ENCODE measurements around the gene FLT1.

Gene FLT1

GRCh38 chr13:28489524-28489931 lies 5.4 kb downstream of the FLT1 start:
- H3K4me3 ChIP-seq (ENCODE audit: low read length) = no peak overlapping the region
- DNase-seq (ENCODE audit: low read depth) = no peak
- TF ChIP-seq CTCF (conservative IDR thresholded peaks at IDR 0.05; ENCODE audit: low read depth, low read length) = no peak

GRCh38 chr13:28488376-28489005 lies 6.4 kb downstream of the FLT1 start:
- DNase-seq (ENCODE audit: low read depth) = no peak
- no peak for TF ChIP-seq CTCF (conservative IDR thresholded peaks at IDR 0.05; ENCODE audit: low read depth, low read length)

GRCh38 chr13:28485996-28486543 lies 8.9 kb downstream of the FLT1 start:
- H3K4me3 ChIP-seq (ENCODE audit: low read length) = no peak overlapping the region
- no peak for TF ChIP-seq CTCF (conservative IDR thresholded peaks at IDR 0.05; ENCODE audit: low read depth, low read length)
- DNase-seq (ENCODE audit: low read depth) = no peak

More at GRCh38 chr13:28488376-28489005, 6.4 kb downstream of the FLT1 start:
- no peak overlapping the region for H3K4me3 ChIP-seq (ENCODE audit: low read length)

GRCh38 chr13:28485551-28485950 lies 9.4 kb downstream of the FLT1 start:
- no peak overlapping the region for H3K4me3 ChIP-seq (ENCODE audit: low read length)
- no peak for DNase-seq (ENCODE audit: low read depth)
- no peak for TF ChIP-seq CTCF (conservative IDR thresholded peaks at IDR 0.05; ENCODE audit: low read depth, low read length)

GRCh38 chr13:28485097-28485496 lies 9.8 kb downstream of the FLT1 start:
- no peak for TF ChIP-seq CTCF (conservative IDR thresholded peaks at IDR 0.05; ENCODE audit: low read depth, low read length)
- H3K4me3 ChIP-seq (ENCODE audit: low read length) = no peak overlapping the region
- DNase-seq (ENCODE audit: low read depth) = no peak

GRCh38 chr13:28483313-28483931 lies 11.5 kb downstream of the FLT1 start:
- H3K4me3 ChIP-seq (ENCODE audit: low read length) = no peak overlapping the region
- no peak for DNase-seq (ENCODE audit: low read depth)
- TF ChIP-seq CTCF (conservative IDR thresholded peaks at IDR 0.05; ENCODE audit: low read depth, low read length) = no peak

GRCh38 chr13:28479005-28479404 lies 15.9 kb downstream of the FLT1 start:
- no peak overlapping the region for H3K4me3 ChIP-seq (ENCODE audit: low read length)
- DNase-seq (ENCODE audit: low read depth) = no peak
- TF ChIP-seq CTCF (conservative IDR thresholded peaks at IDR 0.05; ENCODE audit: low read depth, low read length) = no peak
